ENCODE results near the gene ACBD4. TPM values are rescaled to one million over a fixed set of nuclear protein-coding genes. Genes with fewer than 3 reads are reported as not detected.
A peak's percentile ranks its signal among the peaks of the same experiment; 100 is the strongest.

The ACBD4 gene
- total and polyA plus RNA-seq, 2 of the 4 experiments (the other 2 are of a cell fraction): 2.3 to 5.7 TPM

- H3K36me3 ChIP-seq (ENCODE audit: control insufficient read depth, insufficient read depth, low read length): peaks cover 4% of the 10 kb centered on the region; the same call in 1 of the 2 replicates
- peak overlapping the region; percentile 93; the same call in 2 of the 3 replicates for H2BK15ac ChIP-seq (ENCODE audit: low read depth, low read length)
- DNase-seq: peak; percentile 72
- H2AK5ac ChIP-seq (ENCODE audit: low read depth, low read length): peak overlapping the region; percentile 96
- POLR2A ChIA-PET (ENCODE audit: unreplicated experiment): interaction anchor here (0.5 to 2.2 kb wide), 4 partner anchors 11 to 236 kb away, joined by 4 to 10 read pairs (median 8); partner anchors contain the start of genes HEXIM1 and HEXIM2
- no peak overlapping the region for H3K4me3 ChIP-seq (ENCODE audit: insufficient read depth, low read depth, low read length)
- H3K4me1 ChIP-seq (ENCODE audit: control insufficient read depth, insufficient read depth, low read length): peaks cover 30% of the 10 kb centered on the region
- H3K18ac ChIP-seq (ENCODE audit: low read depth, low read length): peak overlapping the region; percentile 48
- H2BK20ac ChIP-seq (ENCODE audit: low read depth, low read length): peak overlapping the region; percentile 82
- WGBS, 2 experiments (ENCODE audit: extremely low coverage in 2 of 2, insufficient read length in 1 of 2): 40% methylated on average over 1 of the region's 10 CpGs; no CpG with 5 or more reads in 1 of the 2 experiments
- H2AFZ ChIP-seq (replicated peaks; ENCODE audit: low read length, poor library complexity): peak overlapping the region; percentile 93
- TF ChIP-seq RCOR1 (IDR thresholded peaks at IDR 0.05; ENCODE audit: insufficient replicate concordance, low read length) (no peak), MAZ (IDR thresholded peaks at IDR 0.05; ENCODE audit: borderline replicate concordance, low read depth, low read length) (peak; percentile 83; the same call in 1 of the 2 replicates)
- CTCF ChIA-PET: interaction anchor here (0.6 to 1.2 kb wide), 2 partner anchors 21 to 37 kb away, joined by 5 read pairs; partner anchors contain the start of gene ACBD4
- dilution Hi-C loops (cut with HindIII; ENCODE audit: low sequenced_read_pairs, unreplicated experiment) (no loop called here), intact Hi-C loops (cut with micrococcal nuclease) (no loop called here), in situ Hi-C loops (cut with MboI; ENCODE audit: low sequenced_read_pairs) (no loop called here)
- peak overlapping the region; percentile 71 for H3K27ac ChIP-seq (ENCODE audit: insufficient read depth, low read length)
- peak overlapping the region; percentile 7; the same call in 1 of the 2 replicates for H3K9ac ChIP-seq (ENCODE audit: low read depth, low read length)
- H3K4me2 ChIP-seq (ENCODE audit: low read depth, low read length): peak overlapping the region; percentile 23
- ATAC-seq (ENCODE audit: low read depth): peak; percentile 77
- H3K14ac ChIP-seq (replicated peaks; ENCODE audit: low read depth, low read length): peak overlapping the region; percentile 87
- peaks cover 0 to 19% of the 10 kb centered on the region in 2 experiments; a peak in 1 of 4 replicates for H3K79me1 ChIP-seq (ENCODE audit: low read depth in 1 of 2, low read length in 2 of 2)
- H2AK9ac ChIP-seq (replicated peaks; ENCODE audit: low read depth, low read length, poor library complexity): peak overlapping the region; percentile 95
- H4K5ac ChIP-seq (ENCODE audit: low read depth, low read length): peak overlapping the region; percentile 83
- H2BK5ac ChIP-seq (ENCODE audit: low read depth, low read length, poor library complexity, severe bottlenecking): peak overlapping the region; percentile 78
- H3K9me1 ChIP-seq (ENCODE audit: insufficient read depth, low read length): peaks cover 33% of the 10 kb centered on the region
- H4K8ac ChIP-seq (ENCODE audit: low read depth in 2 of 2, low read length in 2 of 2): peak overlapping the region; percentile 98 to 99
- BruUV-seq (replicated peaks): no TSS peak
- no peaks in the 10 kb centered on the region for H3K27me3 ChIP-seq (ENCODE audit: control insufficient read depth, insufficient read depth, low read length)
- H2BK120ac ChIP-seq (ENCODE audit: low read depth, low read length): peak overlapping the region; percentile 88
- H4K91ac ChIP-seq (ENCODE audit: insufficient read depth, low read depth, low read length): peak overlapping the region; percentile 96
- H3K56ac ChIP-seq (ENCODE audit: extremely low read depth, insufficient read depth, low read length): no peak overlapping the region
- no peaks in the 10 kb centered on the region for H3K9me3 ChIP-seq (ENCODE audit: control insufficient read depth, insufficient read depth, low read length)
- peak overlapping the region; percentile 72; the same call in 1 of the 2 replicates for H3K23ac ChIP-seq (ENCODE audit: low read depth, low read length)
- H3K4ac ChIP-seq (ENCODE audit: low read depth, low read length): peak overlapping the region; percentile 96
- H4K20me1 ChIP-seq (ENCODE audit: insufficient read depth, low read length): no peaks in the 10 kb centered on the region
Observed at GRCh38 chr17:45172541-45173286, 37.2 kb downstream of the ACBD4 start.

All from IMR-90 (cell line).